ENCODE results near the gene ELL2.

ELL2 gene

GRCh38 chr5:95976606-95977005 lies 15.0 kb upstream of the ELL2 start:
- DNase-seq: no peak

DNA sequence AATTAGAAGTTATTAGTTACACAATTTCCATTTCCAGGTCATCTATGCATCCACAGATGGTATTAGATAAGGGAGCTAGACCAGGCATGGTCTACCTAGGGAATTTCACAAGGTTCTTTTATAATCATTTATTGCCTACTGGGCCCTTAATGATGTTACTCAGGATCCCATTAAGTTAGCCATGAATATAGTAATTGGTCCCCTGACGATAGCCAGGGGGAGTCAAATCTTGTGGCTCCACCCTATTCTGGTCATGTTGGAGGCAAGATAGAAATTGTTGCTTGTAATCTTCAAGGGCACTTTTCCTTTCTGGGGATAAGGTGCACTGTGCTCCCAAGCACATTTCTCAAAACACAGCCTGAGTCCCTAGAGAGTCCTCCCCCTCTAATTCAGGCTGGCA lies 14.1 kb upstream of the ELL2 start:
- DNase-seq: no peak

DNA sequence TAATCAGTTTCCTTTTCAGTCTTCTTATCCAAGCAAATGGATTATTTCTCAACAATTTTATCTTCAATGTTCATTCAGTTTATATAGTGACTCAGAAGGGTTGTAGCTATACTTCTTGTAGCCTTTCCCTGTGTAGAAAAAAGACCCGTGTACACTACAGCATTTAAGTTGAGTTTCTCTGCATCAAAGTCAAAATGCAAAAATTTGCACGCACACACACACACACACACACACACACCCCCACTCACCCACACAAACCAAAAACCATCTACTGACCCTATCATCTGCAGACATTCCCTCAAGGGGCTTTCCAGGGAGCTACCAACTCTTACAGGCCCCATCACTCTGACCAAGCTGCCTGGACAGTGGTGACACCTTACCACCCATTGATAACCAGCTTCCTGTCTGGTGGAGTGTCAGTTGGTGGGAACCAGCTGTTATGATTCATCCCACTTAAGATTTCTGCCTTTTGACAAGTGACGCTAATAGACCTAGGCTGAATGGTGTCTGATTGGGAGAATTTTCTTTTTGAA lies 12.2 kb upstream of the ELL2 start:
- DNase-seq: no peak

- no peak for DNase-seq
Observed at GRCh38 chr5:95972196-95972595, 10.5 kb upstream of the ELL2 start.

DNA sequence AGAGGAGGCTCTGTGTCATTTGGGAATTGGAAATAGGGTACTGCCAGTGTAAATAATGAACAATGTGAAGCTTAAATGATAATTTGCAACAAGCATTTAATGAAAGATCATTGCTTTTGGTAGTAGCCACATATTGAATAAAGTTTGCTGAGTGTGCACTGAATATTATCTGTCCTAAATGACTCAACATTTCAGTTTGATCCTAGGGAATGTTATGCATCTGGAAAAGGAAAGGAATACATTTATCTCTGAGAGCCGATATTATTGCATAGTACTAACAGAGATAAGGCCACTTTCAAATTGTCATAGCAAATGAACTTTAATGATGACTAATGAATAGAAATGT lies 8.7 kb upstream of the ELL2 start:
- DNase-seq: no peak

DNA sequence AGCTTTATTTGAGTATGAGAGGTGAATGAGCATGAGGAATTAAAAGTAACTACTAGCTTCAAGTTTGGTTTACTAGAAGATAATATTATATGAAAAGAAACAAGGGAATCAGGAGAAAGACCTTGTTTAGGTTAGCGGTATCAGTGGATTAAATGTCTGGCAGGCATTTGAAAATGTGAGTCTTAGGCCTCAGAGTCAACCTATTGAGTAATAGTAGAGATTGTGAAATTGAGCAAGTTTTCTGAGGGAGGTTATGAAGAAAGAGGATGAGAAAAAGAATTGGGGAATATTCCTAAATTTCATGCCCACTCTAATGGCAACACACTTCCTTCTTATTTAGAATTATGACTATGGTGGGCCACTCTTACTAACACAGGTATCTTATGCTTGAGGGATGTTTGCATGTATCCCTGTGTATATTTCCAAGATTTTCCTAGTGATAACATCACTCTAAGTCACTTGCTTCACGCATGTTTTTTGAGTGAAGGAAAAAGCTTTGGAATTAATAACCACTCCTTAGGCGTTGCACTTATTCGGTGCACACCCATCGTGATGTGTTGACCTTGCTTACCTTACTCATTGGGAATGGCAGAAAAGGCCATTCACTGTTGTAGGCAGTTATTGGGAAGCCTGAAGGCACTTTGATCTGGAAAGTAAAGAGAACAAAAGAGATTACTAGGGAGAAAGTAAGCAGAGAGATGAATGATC lies 8.2 kb upstream of the ELL2 start:
- DNase-seq: peak; percentile 76

DNA sequence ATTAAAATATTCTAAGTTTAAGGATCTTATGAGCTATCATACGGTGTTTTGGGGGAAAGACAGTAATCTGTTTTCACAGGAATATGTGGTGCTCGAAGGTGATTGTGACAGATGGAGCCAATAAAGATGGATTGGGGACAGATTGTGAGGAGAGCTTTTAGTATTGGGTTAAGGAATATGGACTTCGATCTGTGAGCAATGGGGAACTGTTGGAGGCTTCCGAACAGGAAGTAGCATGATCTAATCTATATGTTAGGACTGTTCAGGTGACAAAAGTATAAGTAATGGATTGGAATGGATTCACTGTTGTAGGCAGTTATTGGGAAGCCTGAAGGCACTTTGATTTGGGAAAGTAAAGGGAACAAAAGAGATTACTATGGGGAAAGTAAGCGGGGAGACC lies 7.4 kb upstream of the ELL2 start:
- no peak for DNase-seq

DNA sequence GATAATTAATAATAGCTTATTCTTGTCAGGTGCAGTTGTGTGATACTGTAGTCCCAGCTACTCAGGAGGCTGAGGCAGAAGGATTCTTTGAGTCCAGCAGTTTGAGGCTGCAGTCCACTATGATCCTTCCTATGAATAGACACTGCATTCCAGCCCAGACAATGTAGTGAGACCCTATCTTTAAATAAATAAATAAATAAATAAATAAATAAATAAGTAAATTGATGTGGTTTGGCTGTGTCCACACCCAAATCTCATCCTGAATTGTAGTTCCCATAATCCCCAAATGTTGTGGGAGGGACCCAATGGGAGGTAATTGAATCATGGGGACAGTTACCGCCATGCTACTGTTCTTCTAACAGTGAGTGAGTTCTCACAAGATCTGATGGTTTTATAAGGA lies 5.6 kb upstream of the ELL2 start:
- no peak for DNase-seq

GRCh38 chr5:95966005-95966404 lies 4.4 kb upstream of the ELL2 start:
- DNase-seq: no peak

- DNase-seq: no peak
Observed at GRCh38 chr5:95963650-95964410, 2.2 kb upstream of the ELL2 start.

GRCh38 chr5:95962785-95963184 lies 1.1 kb upstream of the ELL2 start:
- DNase-seq: no peak

DNA sequence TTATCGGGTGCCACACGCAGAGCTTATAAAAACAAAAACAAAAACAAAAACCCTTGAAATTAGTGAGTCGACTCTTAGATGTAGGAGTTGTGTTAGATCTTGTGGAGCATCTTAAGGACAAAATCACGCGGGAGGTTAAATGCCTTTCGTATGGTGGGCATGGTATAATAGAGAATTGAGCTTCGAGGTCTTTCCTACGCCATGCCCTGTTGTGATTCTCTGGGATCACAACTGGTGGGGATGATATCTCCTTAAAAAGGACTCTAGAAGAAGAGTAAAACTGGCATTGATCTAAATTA lies 773 bp upstream of the ELL2 start:
- DNase-seq: no peak

- DNase-seq: peak; percentile 80
Observed at GRCh38 chr5:95960667-95961616, 709 bp downstream of the ELL2 start.

DNA sequence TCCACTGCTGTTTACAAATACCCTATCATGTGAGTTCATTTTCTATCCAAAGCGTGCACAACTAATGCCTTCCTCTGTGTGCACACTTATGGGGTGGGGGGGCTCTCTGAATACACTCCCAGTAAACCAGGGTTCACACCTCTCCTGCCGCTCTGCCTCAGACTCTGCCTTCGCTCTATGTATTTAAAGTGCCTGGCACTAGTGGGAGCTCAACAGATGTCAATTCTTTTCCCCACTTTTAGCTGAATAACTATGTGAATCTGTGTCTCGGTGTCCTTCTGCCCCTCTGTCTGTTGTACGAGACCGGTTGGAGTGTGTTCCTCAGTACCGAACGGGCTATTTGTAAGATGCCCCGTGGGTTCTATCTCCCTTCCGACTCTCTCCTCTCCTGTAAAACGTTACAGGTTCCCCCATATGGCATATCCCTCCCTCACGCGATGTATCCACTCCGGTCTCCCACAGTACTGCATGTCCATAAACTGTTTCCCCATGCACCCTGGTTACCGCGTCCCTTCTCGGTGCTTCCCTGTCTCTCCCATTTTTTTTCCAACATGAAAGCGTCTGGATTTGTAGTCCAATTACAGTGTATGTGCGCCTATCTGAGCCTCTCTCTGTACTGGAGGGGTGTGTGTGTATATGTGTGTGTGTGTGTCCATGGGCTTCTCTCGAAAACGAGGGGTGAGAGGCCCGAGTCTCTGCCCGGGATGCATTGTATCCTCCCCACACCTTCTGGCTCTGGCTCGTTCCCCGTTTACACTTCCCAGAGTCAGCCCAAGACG lies 1.6 kb downstream of the ELL2 start:
- peak; percentile 38 for DNase-seq

GRCh38 chr5:95959051-95959887 lies 2.4 kb downstream of the ELL2 start:
- DNase-seq: no peak

GRCh38 chr5:95958310-95959014 lies 3.2 kb downstream of the ELL2 start:
- DNase-seq: peak; percentile 44

GRCh38 chr5:95957561-95958203 lies 4.0 kb downstream of the ELL2 start:
- no peak for DNase-seq

DNA sequence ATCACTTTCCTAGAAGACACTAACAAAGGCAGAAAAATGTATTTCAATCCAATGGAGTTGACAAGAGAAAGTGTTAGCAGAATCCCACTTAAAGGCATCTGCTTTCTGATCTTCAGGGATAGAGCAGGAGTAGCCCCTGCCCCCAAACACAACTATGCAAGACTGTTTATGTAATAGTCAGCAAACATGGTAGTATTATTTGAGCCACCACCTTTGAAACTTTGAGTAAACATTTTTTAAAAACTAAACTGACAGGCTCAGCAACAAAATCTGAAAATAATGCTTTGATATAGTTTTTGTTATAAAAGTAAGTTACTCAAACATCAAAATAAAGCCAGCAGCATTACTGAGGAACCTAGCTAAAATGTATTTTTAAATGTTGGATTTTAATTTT lies 4.8 kb downstream of the ELL2 start:
- DNase-seq: no peak

- DNase-seq: peak; percentile 26
Observed at GRCh38 chr5:95956021-95956899, 5.4 kb downstream of the ELL2 start.

- peak; percentile 37 for DNase-seq
Observed at GRCh38 chr5:95954716-95955115, 6.9 kb downstream of the ELL2 start.
